ENCODE results near the gene PTTG1IP.

The PTTG1IP gene

DNA sequence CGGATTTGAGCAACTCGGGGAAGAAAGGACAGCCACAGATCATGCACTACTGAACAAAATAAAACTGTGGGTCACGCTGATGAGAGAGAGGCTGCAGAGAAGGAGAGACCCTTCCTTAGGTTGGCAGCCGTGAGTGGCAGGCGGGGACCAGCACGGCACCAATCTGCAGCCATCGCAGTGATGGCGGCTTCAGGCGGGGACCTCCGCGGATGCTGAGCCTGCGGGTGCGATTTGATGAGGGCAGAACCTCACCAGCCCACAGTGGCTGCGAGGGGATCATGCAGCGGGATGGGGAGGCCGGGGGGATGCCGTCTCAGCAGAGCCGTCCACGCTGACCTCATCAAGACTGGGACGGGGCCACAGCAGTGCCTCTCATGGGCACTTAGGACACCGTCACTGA lies 35.4 kb upstream of the PTTG1IP start:
- no peak for DNase-seq

GRCh38 chr21:44907966-44908895 lies 34.7 kb upstream of the PTTG1IP start:
- no peak for DNase-seq

DNA sequence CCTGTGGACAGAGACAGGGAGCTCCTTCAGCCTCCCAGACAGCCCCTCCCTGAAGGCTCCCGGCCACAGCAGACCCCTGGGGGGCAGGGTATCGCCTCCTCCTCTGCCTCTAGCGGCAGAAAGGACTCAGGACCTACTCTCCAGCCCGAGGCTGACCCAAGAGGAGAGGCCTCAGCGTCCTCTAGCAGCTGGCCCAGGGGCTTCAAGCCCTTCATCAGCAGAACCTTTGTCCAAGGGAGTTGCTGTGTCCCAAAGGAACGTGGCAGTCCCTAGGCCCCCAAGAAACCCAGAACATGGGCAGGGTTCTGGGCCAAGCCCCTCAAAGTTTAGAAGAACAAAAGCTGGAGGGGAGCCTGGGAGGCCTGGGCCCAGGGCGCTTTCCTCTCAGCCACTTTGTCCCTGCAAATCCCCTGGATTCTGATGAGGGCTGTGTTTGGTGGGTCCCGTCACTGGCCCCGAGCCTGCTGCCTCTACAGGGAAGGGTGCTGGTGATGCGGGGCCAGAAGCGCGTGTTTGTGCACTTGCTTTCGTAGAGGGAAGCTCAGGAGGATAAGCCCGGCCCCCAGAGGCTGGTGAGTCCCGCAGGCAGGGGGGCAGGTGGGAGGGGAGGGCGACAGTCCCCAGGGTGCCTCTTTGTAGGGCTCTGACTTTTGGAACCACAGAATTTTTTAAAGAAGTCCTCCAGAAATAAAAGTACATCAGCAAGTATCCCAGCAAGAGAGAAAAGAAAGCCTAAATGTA lies 33.9 kb upstream of the PTTG1IP start:
- no peak for DNase-seq

DNA sequence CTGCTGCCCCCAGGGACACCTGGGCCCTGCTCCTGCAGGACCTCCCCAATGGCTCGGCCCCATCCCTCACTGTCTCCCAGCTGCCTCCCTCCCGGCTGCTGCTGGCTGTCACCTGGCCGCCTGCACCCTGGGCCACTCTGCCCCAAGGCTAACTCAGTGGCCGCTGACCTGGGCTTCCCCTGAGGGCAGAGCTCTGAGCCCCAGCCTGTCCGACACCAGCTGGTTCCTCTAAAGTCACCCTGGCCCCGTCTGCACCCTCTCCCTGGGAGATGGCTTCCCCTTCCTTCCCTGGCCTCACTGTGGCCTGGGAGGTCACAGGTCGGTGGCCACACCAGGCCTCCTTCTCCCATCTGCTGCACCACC lies 32.2 kb upstream of the PTTG1IP start:
- no peak for DNase-seq

DNA sequence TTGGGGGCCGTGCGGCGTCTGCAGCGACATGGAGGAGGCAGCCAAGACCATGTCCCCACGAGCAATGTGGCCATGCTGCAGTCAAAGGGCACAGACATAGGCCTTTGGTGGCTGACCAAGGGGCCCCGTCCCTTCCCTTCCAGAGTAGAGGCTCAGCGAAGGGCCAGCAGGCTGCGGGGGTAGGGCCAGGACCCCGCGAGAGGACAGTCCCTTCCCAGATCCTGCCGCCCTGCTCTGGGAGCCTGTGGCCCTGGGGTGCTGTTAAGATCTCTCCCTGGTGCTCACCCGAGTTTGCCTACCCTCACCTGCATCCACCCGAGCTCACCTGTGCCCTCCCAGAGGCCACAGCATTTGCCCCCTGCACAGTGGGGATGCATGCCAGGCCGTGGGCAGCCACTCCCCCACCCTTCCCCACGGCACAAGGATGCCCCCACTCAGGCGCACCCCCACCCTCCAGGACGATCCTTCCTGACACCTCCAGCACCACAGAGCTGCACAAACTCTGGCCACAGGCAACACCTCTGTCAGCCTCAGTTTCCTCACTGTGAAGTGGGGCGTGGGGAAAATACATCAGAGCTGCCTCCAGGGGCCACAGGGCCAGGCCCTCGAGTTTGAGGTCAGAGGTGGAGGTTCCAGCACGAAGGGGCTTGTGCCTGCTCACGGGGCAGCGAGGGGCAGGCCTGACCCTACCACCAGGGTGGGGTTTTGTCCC lies 31.7 kb upstream of the PTTG1IP start:
- no peak for DNase-seq

- DNase-seq: no peak
These were observed 30.8 kb upstream of the PTTG1IP start for GRCh38 chr21:44904141-44904923.

DNA sequence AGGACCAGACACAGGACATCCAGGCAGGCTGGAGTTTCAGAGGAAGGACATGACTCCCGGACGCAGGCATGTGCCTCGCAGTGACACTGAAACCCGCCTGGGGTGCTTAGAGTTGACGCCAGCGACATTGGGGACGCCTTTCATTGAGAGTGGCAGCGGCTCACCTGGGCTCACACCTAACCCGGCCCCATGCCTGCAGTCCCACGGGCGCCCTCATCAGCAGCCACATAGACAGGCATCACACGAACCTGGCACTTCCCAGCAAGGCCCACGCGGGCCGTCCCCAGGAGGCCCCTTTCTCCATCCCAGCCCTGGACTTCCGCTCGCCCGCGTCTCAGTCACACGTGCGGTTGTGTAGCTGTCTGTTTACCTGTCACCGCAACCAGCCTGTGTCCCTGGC lies 30.2 kb upstream of the PTTG1IP start:
- DNase-seq: no peak

- DNase-seq: no peak
These were observed 29.7 kb upstream of the PTTG1IP start for GRCh38 chr21:44903050-44903685.

- no peak for DNase-seq
These were observed 29.0 kb upstream of the PTTG1IP start for GRCh38 chr21:44902268-44903049.

- no peak for DNase-seq
These were observed 28.0 kb upstream of the PTTG1IP start for GRCh38 chr21:44901391-44902074.

- DNase-seq: no peak
These were observed 27.2 kb upstream of the PTTG1IP start for GRCh38 chr21:44900559-44901251.

GRCh38 chr21:44899768-44900558 lies 26.5 kb upstream of the PTTG1IP start:
- no peak for DNase-seq

DNA sequence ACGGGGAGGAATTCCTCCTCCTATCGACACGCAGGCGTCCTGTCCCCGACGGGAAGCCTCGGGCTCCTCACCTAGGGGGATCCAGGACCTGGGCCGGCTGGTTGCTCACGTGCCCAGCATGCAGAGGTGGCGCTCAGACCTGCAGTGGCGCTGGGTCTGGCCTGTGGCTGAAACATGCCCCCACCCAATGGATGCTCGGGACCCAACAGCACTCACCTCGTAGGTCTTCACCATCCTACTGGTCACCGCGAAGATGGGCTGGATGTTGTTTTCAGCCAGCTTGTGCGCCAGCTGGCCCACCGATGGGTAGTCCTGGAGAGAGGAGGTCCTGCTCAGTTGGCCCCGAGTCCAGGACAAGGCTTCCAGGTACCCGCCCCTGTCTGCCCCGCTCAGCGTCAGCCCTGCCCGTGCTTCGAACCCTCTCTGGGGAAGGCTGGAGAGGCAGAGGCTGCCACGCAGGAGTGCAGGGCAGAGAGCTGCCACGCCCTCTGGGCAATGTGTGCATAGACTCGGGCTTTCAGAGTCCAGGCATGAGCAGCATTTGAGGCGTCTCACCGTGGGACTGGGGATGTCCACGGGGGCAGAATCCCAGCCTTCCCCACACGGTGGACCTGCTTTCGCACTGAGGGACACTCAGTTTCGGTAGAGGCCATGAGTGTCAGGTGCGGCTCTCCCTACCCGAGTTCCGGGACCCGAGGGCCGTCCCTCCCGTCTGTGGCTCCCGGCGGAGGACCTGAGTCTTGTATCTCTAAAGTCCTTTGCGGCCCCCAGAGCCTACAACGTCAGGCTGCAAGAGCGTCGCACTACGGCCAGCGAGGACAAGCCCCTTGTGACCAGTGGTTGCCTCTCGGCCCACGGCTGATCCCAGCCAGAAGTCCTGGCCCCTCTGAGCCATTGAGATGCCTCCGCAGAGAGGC lies 25.6 kb upstream of the PTTG1IP start:
- DNase-seq: no peak

DNA sequence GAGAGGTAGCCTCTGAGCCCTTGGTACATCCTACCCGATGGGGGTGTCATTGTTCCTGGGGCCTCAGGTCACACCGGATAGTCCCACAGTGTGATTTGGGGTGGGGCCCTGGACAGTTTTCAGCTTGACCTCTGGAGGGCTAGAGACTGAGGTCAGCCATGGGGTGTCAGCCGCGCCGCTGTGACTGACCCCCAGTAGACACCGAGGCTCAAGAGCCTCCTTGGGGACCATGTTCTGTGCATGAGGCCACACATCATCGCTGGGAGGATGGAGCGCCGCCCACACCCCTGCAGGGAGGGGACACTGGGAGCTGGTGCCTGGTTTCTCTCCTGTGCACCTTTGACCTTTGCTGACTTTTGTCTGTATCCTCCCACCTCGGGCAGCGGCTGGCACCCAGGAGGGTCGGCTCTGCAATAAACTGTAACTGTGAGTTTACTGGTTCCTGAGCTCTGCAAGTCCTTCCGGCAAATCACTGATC lies 24.6 kb upstream of the PTTG1IP start:
- no peak for DNase-seq

DNA sequence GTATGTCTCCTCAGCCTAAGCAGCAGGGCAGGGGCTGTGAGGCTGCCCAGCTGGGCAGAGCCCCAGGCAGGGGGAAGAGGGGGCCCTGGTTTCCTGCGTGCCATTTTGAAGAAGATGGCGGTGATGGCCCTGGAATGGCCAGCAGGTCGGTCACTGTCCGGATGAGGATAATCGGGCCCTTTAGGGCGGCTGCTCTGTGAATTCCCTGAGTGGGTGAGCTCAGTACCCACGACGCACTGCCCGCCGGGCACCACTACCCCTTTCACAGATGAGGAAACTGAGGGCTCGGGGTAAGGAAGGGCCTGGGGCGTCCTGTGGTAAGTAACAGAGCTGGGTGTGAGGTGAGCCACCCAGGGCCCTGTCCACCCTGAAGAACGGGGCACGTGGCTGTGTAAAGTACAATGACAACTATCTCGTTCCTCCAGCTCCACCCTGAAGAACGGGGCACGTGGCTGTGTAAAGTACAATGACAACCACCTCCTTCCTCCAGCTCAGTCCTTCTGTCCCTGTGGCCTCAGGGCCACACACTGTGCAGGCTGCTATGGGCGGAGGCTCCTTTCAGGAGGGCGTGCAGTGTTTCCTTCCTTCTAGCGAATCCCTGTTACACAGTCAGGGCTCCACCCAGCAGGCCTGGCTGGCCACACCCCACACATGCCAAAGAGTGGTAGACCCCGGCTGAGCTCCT lies 24.0 kb upstream of the PTTG1IP start:
- peak; percentile 72 for DNase-seq

DNA sequence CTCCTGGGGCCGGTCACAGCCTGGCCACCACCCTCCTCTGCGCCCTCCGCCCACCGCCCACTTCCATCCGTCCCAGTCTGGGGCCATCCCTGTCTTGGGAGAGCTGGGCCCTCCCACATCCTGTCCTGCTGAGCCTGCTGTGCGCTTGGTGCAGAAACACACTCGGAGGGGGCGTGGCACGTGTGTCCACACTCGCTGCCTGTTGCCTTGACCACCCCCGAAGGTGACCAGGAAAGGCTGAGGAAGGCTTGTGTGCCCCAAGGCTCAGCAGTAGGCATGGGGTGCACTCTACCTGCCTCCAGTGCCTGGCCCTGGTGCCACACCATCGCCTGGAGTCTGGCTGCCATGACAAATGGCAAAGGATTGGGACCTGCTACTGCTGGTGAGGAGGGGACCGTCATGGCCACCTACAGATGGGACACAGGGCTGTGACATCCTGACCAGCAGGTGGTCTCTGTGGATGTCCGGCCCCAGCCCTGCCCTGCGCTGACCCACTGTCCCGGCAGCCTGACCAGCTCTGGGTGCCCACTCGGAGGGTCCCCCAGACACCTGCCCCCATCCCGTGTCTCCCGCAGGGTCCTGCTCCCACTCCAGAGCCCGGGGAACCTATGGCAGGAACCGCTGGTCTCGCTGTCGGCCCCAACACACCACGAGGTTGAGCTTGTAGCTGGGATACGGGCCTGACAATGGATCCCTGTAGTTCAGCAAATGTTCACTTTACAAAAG lies 23.2 kb upstream of the PTTG1IP start:
- no peak for DNase-seq

DNA sequence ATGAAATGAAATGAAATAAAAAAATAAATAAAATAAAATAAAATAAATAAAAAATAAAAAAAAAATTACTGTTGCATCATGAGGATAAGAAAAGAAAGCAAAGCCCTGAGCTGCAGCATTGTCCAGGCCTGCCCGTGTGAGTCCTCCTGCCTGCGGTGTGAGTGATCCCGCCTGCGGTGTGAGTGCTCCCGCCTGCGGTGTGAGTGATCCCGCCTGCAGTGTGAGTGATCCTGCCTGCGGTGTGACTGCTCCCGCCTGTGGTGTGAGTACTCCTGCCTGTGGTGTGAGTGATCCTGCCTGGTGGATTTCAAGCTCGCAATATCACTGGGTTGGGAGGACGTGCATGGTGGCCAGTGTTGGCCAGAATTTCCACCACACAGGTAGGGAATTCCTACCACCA lies 22.4 kb upstream of the PTTG1IP start:
- DNase-seq: no peak
